Measurements from ENCODE around the gene OTUB1.

OTUB1 gene

DNA sequence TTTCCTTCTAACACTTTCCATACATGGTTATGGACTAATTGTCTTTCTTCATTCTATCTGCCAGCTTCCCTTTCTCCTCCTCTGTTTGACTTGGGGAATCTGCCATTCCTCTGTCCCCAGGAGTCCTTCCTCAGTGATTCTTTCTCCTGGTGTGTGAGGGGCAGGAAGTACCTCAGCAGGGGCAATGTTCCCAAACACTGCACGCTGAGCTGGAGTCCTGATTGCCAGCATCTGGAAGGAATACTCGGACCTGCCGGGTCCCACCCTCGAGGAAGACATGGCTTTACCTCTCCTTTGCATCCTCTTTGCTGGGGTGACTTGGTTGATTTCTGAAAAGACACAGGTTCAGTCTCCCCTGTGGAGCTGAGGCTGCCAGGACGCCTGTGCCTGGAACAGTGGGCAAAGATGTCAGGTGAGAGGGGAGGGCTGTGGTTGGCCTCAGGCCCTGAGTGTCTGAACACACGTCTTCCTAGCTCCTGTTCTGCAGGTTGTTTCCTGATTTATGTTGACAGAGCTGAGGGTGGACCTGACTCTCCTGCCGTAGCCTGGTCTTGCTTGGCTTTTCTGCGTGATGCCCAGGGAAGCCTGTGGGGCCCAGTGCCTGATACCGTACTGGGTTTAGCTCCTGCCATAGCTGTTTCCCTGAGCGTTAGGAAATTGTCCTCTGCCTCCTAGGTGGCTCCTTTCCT, 7.5 kb upstream of the OTUB1 start:
- DNase-seq: no peak

DNA sequence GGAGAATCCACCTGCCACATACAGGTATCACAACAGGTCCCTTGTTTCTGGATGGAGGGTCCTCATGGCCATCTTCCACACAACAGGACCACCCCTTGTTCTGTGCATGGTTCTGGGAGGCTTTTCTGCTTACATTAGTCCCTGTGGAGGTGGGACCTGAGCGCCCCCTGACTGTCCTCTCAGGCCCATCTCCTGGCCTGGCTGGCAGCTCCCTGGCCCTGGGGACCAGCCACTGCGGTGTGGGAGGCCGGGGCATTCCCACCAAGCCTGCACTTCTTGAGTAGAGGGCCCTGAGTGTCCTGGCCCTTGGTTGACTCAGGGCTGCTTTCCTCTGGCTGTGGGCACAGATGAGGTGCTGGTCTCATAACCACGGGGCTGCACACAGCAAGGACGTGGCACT, 6.8 kb upstream of the OTUB1 start:
- no peak for DNase-seq

DNA sequence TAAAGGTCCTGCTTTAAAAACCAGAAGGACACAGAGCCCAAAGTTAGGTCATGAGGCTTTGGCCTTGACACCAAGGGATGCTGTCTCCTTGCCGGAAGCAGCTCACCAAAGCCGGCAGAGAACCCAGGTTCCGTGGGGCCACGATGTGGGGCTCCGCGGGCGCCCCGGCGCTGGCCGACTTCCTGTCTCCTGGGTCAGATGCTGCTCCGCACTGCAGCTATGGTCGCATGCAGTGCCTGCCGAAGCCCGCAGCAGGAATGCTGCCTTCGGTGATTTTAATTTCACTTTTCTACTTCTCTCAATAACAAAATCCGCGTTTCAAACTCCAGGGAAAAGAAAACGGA, 454 bp upstream of the OTUB1 start:
- DNase-seq: peak; percentile 69

DNA sequence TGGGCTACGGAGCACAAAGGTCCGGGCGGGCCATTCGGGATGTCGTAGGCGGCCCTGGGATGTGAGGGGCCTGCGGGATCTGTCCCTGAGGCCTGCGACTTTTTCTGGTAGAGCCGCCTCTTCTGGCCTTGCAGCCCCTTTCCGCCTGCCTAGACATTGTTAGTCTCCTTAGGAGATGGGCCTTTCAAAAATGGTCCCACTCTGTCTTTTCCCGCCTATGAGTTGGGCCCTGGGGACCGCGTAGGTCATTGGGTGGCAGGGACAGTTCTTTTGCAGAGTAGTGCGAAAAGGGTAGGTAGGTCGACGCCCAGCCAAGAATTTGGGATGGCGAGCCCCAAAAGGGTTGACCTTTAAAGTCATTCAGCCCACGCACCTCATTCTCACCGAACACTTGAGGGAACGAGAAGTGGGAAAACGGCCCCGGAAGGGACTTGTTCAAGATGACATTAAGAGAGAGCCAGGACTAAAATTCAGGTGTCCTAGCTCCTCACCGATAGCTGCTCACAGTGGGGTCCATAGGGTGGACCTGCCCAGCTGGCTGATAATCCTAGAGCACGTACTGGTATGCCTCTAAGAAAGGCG, 785 bp downstream of the OTUB1 start:
- no peak for DNase-seq

DNA sequence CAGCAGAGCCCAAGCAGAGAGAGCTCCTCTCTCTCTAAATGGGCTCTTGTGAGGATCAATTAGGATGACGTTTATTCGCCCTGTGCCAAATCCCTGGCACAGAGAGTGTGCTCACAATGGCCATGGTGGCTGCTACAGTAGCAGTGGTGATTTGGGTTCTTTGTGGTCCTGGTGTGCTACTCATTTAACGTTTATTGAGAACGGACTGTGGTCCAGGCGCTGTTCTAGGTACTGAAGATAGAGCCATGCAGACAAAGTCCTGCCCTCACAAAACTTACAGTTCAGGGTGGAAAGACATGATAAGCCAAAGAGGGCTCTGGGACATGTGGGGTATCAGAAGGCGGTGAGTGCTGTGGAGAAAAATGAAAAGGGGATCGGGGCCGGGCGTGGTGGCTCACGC, 5.3 kb downstream of the OTUB1 start:
- DNase-seq: no peak

DNA sequence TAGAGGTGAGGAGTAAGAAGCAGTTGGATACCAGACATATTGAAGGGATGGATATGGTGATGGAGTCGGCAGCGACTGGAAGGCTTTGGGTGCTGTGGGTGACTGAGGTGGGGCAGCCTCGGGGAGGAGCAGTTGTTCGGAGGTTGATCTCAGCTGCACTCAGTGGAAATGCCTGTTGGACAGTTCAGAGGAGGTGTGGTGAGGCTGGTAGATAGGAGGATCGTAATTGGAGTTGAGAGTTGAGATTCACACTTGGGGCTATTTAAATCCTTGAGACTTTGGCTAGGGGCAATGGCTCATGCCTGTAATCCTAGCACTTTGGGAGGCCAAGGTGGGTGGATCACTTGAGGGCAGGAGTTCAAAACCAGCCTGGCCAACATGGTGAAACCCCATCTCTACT, 6.9 kb downstream of the OTUB1 start:
- no peak for DNase-seq

DNA sequence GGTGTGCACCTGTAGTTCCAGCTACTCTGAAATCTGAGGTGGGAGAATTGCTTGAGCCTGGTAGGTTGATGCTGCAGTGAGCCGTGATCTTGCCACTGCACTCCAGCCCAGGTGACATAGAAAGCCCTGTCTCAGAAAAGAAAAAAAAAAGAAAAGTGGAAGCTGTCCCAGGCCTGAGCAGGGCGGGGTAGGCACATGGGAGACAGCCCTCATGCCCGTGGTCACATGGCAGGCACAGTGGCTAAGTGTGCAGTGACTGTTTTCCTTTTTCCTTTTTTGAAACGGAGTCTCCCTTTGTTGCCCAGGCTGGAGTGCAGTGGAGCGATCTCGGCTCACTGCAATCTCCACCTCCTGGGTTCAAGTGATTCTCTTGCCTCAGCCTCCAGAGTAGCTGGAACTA, 7.8 kb downstream of the OTUB1 start:
- DNase-seq: no peak

DNA sequence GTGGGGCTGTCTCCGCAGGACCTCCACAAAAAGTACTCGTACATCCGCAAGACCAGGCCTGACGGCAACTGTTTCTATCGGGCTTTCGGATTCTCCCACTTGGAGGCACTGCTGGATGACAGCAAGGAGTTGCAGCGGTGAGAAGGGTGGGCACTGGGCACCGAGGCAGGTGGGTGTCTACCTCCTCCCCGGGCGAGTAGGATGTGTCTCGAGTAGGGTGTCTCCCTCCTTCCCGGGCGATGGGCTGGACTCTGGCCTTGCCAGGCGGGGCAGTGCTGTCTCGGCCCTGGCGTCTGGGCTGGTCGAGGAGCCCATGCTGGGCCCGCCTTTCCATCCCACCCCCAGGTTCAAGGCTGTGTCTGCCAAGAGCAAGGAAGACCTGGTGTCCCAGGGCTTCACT, 10.3 kb downstream of the OTUB1 start:
- no peak for DNase-seq

DNA sequence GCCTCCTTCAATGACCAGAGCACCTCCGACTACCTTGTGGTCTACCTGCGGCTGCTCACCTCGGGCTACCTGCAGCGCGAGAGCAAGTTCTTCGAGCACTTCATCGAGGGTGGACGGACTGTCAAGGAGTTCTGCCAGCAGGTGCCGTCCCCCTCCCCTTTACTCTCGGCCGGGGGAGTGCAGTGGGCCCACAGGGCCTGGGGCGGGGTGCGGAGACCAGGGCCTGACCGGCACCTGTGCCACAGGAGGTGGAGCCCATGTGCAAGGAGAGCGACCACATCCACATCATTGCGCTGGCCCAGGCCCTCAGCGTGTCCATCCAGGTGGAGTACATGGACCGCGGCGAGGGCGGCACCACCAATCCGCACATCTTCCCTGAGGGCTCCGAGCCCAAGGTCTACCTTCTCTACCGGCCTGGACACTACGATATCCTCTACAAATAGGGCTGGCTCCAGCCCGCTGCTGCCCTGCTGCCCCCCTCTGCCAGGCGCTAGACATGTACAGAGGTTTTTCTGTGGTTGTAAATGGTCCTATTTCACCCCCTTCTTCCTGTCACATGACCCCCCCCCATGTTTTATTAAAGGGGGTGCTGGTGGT, 11.0 kb downstream of the OTUB1 start:
- no peak for DNase-seq

DNA sequence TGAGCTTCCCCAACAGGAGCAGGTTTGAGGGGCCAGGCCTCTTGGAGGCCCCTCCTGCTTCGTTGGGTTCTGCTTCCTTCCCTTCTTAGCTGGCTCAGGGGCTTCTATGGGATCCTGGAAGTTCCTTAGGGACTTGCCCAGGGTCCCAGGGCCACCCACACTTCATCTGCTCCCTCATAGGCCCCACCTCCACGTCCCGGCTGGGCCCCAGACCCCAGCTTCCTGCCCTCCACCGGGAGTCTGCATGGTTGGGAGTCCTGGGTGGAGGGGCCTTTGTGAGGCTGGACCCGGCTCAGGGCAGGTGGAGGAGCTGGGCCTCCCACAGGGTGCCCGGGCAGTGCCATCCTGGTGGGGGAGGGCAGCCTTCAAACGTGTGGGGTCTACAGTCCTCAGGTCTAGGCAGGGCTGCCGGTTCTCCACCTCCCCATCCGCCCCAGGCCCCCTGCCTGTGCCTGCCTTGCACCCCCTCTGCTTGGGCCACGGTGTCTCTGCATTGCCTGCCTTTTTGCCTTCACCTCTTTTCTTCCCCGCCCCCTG, 11.6 kb downstream of the OTUB1 start:
- no peak for DNase-seq

DNA sequence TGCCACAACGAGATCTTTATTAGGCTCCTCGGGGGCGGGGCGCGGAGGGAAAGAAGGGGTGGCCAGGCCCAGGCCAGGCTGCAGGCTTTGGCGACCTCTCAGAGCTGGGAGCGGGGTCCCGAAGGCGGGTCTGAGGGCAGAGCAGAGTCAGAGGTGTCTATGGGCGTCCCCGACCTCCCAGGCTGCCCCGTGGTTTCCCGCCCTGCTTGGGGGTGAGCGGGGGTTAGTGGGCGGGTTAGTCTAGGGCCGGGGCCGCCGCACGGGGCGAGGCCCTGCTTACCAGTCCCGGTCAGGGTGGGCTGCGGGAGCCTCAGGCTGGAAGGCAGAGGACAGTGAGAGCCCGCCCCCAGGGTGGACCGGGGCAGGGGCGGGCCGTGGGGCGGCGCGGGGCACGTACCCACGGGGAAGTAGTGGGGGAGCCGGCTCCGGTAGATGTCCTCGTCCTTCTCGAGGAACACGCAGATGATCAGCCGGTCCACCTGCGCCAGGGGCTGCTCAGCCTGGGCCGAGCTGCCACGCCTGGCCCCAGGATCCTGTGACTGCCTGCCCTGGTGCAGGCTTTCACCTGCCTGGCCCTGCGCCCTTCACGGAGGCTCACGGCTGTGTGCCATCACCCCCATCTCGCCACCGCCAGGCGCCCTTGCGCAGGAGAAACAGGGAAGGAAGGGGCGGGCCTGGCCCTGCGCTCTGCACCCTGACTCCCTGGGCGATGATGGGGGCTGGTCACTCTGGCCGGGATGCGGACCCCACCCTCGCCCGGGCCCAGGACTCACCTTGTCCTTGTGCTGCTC, 12.5 kb downstream of the OTUB1 start:
- no peak for DNase-seq

DNA sequence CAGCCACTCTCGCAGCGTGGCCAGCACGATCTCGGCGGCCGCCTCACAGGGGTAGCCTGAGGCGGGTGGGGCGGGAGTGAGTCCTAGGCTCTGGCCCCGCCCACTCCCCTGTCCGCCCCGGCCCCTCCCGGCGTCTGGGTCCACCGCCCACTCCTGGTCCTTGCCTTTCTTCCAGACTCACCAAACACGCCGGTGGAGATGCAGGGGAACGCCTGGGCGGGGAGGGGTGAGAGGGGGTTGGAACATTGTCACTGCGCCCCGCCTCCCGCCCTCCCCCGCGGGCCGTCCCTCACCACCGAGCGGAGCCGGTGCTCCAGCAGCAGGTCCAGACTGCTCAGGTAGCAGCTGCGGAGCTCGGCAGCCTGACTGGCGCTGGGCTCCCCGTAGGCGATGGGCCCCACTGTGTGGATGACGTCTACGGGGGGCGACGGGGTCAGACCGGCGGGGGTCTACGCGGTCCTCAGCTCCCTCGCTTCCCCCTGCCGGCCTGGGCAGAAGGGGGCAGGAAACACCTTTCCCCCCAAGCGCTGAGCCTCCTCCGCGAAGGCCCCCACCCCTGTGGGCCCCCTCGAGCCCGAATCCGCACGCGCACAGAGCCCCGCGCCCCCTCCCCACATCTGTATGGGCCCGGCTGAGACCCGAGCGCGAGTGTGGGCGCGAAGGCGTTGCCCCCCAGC, 13.2 kb downstream of the OTUB1 start:
- peak; percentile 73 for DNase-seq

DNA sequence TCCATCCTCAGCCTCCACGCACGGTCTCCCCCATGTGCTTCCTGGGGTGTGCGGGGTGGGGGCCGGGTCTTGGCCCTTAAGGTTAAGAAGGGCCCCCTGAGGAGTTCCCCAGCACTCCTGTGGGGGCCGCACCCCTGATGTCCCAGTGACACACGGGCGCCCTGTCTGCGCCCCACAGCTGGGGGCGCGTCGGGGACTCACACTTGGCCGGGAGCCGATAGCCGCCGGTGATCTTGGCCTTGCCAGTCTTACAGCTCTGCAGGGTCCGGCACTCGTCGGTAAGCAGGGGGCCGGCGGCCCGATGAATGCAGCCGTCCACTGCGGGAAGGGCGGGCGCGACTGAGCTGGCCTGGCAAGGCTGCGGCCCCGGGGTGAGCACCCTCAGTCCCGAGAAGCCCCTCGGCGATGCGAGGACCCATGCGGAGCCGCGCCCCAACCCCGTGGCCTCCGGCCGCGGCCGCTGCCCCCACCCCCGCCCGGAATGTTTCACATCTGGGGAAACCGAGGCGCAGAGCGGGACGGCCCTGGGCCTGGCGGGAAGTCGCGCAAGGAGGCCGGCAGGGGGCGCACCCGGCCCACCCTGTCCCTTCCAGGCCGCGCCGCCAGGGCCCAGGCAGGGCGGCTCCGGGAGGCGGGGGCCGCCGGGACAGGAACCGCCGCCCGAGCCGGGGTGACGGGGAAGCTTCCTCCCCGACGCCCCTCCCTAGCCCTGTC, 13.9 kb downstream of the OTUB1 start:
- DNase-seq: peak; percentile 73

DNA sequence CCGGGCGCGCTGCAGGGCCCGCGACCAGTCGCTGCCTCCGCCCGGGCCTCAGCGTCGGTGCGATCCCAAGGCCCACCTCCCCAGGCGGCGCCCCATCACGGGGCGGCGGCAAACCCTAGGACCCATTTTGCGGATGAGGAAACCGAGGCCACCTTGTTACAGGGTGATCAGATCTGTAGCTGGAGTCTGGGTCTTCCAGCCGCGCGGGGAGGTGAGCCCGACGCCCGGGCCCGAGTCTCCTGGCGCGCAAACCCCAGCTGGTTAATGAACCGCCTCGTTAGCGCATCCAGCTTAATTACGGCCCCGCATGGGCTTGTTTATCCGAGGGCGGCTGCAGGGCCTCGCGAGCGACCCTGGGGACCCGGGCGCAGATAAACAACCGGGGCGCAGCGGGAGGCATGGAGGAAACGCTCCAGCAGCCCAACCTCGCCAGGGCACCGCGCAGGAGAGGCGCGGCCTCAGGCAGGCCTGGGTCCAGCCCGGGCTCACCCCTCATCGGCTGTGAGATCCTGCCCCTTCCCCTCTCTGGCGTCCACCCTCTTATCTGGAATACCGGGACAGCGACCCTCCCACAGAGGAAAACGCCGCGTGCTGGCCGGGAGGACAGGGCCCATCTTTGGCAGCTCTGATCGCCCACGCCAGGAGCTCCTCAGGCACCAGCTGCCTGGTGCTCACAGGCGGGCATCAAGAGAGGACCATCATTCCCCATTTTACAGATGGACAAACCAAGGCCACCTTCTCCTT, 14.7 kb downstream of the OTUB1 start:
- no peak for DNase-seq

DNA sequence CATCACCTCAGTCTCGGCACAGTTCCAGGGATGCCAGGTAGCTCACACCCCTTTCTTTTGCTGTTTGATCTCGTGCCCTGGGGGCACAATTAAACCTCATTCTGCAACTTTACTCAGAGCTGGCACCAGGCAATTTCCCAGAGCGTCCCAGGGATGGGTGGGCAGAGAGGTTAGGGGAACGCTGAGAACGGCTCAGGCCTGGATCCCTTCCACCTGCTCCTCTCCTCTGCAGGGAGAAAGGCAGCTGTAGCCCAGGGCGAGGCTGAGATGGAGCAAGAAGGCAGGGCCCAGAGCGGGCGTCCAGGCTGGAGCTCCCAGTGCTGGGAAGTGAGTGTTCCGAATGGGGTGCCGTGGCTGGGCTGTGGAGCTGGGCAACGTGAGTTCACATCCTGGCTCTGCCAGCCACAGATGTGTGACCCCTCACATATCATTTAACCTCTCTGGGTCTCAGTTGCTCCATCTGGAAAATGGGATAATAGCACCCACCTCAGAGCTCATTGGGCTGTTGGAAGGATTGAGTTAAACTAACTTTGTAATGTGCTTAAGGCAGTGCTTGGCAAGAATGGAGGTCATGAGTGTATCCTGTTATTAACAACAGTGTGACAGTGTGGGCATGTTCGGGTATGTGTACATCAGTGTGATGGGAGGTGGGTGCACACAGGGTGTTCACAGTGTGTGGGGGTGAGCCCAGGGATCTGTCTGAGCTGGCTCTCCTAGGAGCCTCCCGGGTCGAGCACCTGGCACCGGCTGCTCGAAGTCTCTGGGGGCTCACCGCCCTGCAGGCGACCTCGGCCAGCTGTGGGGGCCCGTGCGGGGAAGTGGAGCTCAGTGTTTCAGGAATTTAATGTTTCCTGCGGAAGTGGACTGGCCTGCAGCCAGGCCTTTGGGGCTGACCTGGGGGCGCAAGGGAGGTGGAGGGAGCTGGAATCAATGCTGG, 15.5 kb downstream of the OTUB1 start:
- no peak for DNase-seq

DNA sequence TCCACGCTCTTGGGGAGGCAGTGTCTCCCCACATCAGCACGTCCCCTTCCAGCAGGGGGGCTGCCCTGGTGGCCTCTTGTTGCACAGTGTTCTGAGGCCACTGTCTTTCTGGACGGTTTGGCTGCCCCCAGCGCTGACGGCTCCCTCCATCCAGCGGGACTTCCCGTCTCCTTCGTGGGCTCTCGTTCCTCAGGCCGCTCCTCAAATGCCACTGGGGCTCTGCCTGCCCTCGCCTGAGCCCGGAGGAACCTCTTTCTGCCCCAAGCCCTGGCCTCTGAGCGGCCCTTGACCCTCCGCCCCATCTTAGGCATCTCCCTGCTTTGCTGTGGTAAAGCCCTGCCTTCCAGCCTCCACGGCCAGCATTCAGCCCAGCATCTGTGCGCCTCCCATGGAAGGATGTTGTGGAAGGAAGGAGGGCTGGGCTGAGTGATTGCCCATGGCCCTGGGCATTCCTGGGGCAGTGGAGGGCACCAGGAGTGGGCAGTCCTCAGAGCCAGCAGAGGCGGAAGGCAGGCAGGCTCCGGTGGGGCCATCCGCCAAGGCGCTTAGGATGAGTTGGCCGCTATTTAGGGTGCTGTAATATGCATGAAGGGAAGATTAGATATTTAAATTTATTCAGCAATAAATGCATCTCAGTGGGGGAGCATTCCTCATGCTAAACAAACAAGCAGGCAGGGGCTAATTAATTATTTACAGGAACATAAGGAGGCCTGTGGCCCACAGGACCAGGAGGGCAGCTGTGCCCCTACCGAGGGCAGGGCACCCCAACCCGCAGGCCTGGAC, 17.8 kb downstream of the OTUB1 start:
- no peak for DNase-seq

DNA sequence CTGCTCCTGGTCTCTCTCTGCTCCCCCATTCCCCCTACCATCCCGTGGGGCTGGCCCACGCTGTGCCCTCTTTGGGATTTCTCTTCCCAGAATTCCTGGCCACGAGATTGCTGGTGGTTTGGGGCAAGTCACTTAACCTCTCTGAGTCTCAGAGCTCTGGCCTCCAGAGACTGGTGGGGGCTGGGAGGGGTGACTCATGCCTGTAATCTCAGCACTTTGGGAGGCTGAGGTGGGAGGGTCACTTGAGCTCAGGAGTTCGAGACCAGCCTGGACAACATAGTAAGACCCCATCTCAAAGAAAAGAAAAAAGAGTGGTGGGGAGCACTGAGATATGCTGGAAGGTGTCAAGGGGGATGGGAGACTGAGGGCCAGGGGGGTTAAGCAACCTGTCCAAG, 18.3 kb downstream of the OTUB1 start:
- no peak for DNase-seq

DNA sequence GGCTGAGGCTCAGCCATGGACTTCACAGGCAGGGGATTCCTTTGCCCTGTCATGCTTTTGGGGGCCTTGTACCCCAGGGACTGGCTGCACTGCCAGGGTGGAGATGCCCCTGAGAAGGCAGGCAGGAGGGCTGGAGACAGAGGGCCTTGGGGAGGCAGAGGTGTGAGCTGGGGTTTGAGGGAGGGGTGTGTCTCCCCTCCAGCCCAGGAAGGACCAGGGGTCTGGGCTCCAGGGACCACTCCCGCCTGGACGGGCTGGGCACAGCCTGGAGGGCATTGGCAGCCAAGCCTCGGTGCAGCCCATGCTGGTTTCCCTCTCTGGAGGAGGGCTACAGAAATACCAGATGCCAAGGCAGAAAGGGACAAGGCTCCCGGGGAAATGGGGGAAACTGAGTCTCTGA, 19.5 kb downstream of the OTUB1 start:
- no peak for DNase-seq

DNA sequence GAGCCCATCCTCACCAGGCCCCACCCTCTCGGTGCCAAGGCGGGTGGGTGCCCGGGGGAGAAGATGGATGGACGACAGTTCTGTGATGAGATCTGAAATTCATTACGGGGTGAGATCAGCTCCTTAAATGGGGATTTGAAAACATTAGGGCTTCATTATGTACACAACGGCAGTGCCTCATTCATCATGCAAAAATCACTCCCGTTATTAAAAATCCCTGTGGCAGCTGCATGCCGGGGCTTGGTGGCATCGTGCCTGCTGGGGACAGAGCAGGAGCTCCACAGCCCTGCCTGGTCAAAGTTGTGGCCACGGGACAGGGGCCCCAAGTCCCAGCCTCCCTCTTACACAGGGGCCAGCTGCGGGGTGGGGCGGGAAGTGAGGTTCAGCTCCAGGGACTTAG, 20.2 kb downstream of the OTUB1 start:
- no peak for DNase-seq

DNA sequence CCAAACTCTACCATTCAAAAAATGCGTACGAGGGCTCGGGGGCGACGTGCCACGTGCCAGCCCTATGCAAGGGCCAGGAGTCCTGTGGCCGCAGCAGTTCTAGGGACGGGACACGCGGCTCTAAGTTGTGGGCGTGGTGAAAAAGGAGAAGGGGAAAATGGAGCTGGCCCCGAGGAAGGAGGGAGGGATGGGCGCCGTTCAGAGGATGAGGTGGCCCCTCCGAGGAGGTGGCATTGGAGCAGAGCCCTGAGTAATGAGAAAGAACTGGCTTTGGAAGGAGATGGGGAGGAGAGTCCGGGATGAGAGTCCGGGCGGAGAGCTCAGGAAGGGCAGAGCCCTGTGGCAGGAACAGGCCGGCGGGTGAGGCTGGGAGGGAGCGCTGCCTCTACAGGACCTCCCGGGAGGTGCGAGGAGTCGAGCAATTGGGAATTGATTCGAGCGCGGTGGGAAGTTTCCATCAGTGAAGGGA, 21.0 kb downstream of the OTUB1 start:
- DNase-seq: no peak
